HG03565 (cell line): ENCODE measurements around the gene CHST12.

Source experiments
- ATAC-seq: cut with Tn5 transposase; IDR thresholded peaks from one replicate; pipeline ENCODE4 v1.9.1; 2021; ENCODE audit warnings: mild to moderate bottlenecking, moderate library complexity; ENCODE audit not compliant: unreplicated experiment

The CHST12 gene

GRCh38 chr7:2477447-2478398 lies 74.3 kb downstream of the CHST12 start:
- ATAC-seq, result no peak

- no peak for ATAC-seq
Observed at GRCh38 chr7:2478399-2478785, 75.0 kb downstream of the CHST12 start.

GRCh38 chr7:2478800-2479199 lies 75.4 kb downstream of the CHST12 start:
- ATAC-seq, result no peak

GRCh38 chr7:2479276-2480069 lies 76.1 kb downstream of the CHST12 start:
- ATAC-seq, result no peak

GRCh38 chr7:2480070-2480408 lies 76.6 kb downstream of the CHST12 start:
- no peak for ATAC-seq

- no peak for ATAC-seq
Observed at GRCh38 chr7:2481195-2481594, 77.8 kb downstream of the CHST12 start.

GRCh38 chr7:2482725-2483451 lies 79.5 kb downstream of the CHST12 start:
- no peak for ATAC-seq

- no peak for ATAC-seq
Observed at GRCh38 chr7:2483494-2483893, 80.1 kb downstream of the CHST12 start.

- ATAC-seq, result no peak
Observed at GRCh38 chr7:2484868-2485267, 81.5 kb downstream of the CHST12 start.

GRCh38 chr7:2487586-2488271 lies 84.3 kb downstream of the CHST12 start:
- ATAC-seq, result no peak

GRCh38 chr7:2488272-2488645 lies 84.8 kb downstream of the CHST12 start:
- ATAC-seq, result no peak

- ATAC-seq, result no peak
Observed at GRCh38 chr7:2488681-2489080, 85.3 kb downstream of the CHST12 start.

GRCh38 chr7:2490181-2490651 lies 86.8 kb downstream of the CHST12 start:
- ATAC-seq, result no peak

GRCh38 chr7:2492038-2492437 lies 88.6 kb downstream of the CHST12 start:
- ATAC-seq, result no peak

GRCh38 chr7:2493205-2494164 lies 90.1 kb downstream of the CHST12 start:
- ATAC-seq, result no peak

- ATAC-seq, result no peak
Observed at GRCh38 chr7:2494191-2495130, 91.0 kb downstream of the CHST12 start.

GRCh38 chr7:2495418-2496299 lies 92.2 kb downstream of the CHST12 start:
- ATAC-seq, result no peak
